ENCODE measurements around the gene GOLGA6L10.
"Not testable (repeated sequence)": the region's sequence is repeated elsewhere in the genome, so short reads cannot be mapped to it uniquely, and the experiment has no call there.

Gene GOLGA6L10

GRCh38 chr15:82317516-82317915 lies 31.8 kb downstream of the GOLGA6L10 start:
- not testable (repeated sequence) for DNase-seq (ENCODE audit: low spot score)

- DNase-seq (ENCODE audit: low spot score), result no peak
Observed at GRCh38 chr15:82317091-82317489, 32.2 kb downstream of the GOLGA6L10 start.

- not testable (repeated sequence) for DNase-seq (ENCODE audit: low spot score)
Observed at GRCh38 chr15:82316247-82317090, 32.8 kb downstream of the GOLGA6L10 start.

- DNase-seq (ENCODE audit: low spot score), result no peak
Observed at GRCh38 chr15:82315519-82316246, 33.6 kb downstream of the GOLGA6L10 start.

GRCh38 chr15:82314769-82315518 lies 34.3 kb downstream of the GOLGA6L10 start:
- DNase-seq (ENCODE audit: low spot score), result no peak

- not testable (repeated sequence) for DNase-seq (ENCODE audit: low spot score)
Observed at GRCh38 chr15:82313951-82314768, 35.1 kb downstream of the GOLGA6L10 start.

- no peak for DNase-seq (ENCODE audit: low spot score)
Observed at GRCh38 chr15:82313446-82313845, 35.8 kb downstream of the GOLGA6L10 start.

GRCh38 chr15:82312586-82313349 lies 36.5 kb downstream of the GOLGA6L10 start:
- DNase-seq (ENCODE audit: low spot score), result no peak

GRCh38 chr15:82311321-82311720 lies 38.0 kb downstream of the GOLGA6L10 start:
- not testable (repeated sequence) for DNase-seq (ENCODE audit: low spot score)

- no peak for DNase-seq (ENCODE audit: low spot score)
Observed at GRCh38 chr15:82309802-82310201, 39.5 kb downstream of the GOLGA6L10 start.

GRCh38 chr15:82307714-82308081 lies 41.6 kb downstream of the GOLGA6L10 start:
- DNase-seq (ENCODE audit: low spot score), result no peak

GRCh38 chr15:82306791-82307713 lies 42.2 kb downstream of the GOLGA6L10 start:
- DNase-seq (ENCODE audit: low spot score), result no peak

GRCh38 chr15:82305621-82306048 lies 43.6 kb downstream of the GOLGA6L10 start:
- no peak for DNase-seq (ENCODE audit: low spot score)

- DNase-seq (ENCODE audit: low spot score), result no peak
Observed at GRCh38 chr15:82304778-82305090, 44.5 kb downstream of the GOLGA6L10 start.

GRCh38 chr15:82303956-82304777 lies 45.1 kb downstream of the GOLGA6L10 start:
- no peak for DNase-seq (ENCODE audit: low spot score)

- no peak for DNase-seq (ENCODE audit: low spot score)
Observed at GRCh38 chr15:82301296-82302016, 47.8 kb downstream of the GOLGA6L10 start.

GRCh38 chr15:82300883-82301282 lies 48.4 kb downstream of the GOLGA6L10 start:
- DNase-seq (ENCODE audit: low spot score), result no peak

- DNase-seq (ENCODE audit: low spot score), result not testable (repeated sequence)
Observed at GRCh38 chr15:82300326-82300725, 48.9 kb downstream of the GOLGA6L10 start.
